MCF 10A (cell line): Measurements from ENCODE around the gene EVL. TPM values are rescaled to one million over a fixed set of nuclear protein-coding genes. Genes with fewer than 3 reads are reported as not detected.

ENCODE experiments used
- BruUV-seq: library from RNA; stranded (reverse); fragments of 400-500 nt; replicated peaks from 2 replicates; lab custom pipeline; 2021; lab: Mats Ljungman, UMichigan
- CTCF ChIA-PET: fragments of 300-600 bp; sonication (Branson Sonifier 250); formaldehyde crosslinking; extraction: SDS; loops from one replicate; lab custom pipeline; 2021; ENCODE audit warnings: antibody characterized with exemption, inconsistent platforms; lab: Yijun Ruan, JAX
- POLR2A ChIA-PET: fragments of 300-600, 350-650 bp; sonication (Branson Sonifier 250); formaldehyde crosslinking; extraction: SDS; loops from one replicate; lab custom pipeline; 2020; ENCODE audit warnings: antibody characterized with exemption, inconsistent platforms; lab: Yijun Ruan, JAX
- DNase-seq: peaks from one replicate; pipeline ENCODE4 v3.0.0-alpha.2; 2018; ENCODE audit not compliant: unreplicated experiment
- H3K27ac Mint-ChIP-seq: one replicate; pipeline ENCODE4 v1.8.0; 2022; ENCODE audit warnings: mild to moderate bottlenecking, low read depth, mixed read lengths; ENCODE audit not compliant: unreplicated experiment
- H3K27me3 Mint-ChIP-seq: one replicate; pipeline ENCODE4 v1.8.0; 2022; ENCODE audit warnings: mixed read lengths; ENCODE audit not compliant: insufficient read depth, unreplicated experiment
- H3K36me3 Mint-ChIP-seq: one replicate; pipeline ENCODE4 v1.8.0; 2022; ENCODE audit warnings: mild to moderate bottlenecking, moderate library complexity, mixed read lengths; ENCODE audit not compliant: insufficient read depth, unreplicated experiment
- H3K4me1 Mint-ChIP-seq: one replicate; pipeline ENCODE4 v1.8.0; 2022; ENCODE audit warnings: mixed read lengths; ENCODE audit not compliant: insufficient read depth, unreplicated experiment
- H3K4me3 Mint-ChIP-seq: one replicate; pipeline ENCODE4 v1.8.0; 2022; ENCODE audit warnings: mild to moderate bottlenecking, moderate library complexity, mixed read lengths; ENCODE audit not compliant: unreplicated experiment
- H3K9me3 Mint-ChIP-seq: one replicate; pipeline ENCODE4 v1.8.0; 2022; ENCODE audit warnings: mixed read lengths; ENCODE audit not compliant: unreplicated experiment
- CTCF ChIP-seq: fragments of 200-600 bp; IDR thresholded peaks from one replicate; pipeline ENCODE4 v1.8.0; 2022; ENCODE audit warnings: antibody characterized with exemption, mild to moderate bottlenecking; ENCODE audit not compliant: unreplicated experiment
- intact Hi-C: fragments of 100-400 bp; cut with micrococcal nuclease; formaldehyde crosslinking; loops from 2 replicates; pipeline ENCODE4 v1.14.1; 2022
- microRNA-seq: library from miRNA; unstranded; fragments of <30 nt; microRNA quantifications from one replicate; pipeline ENCODE4 v1.2.0, GENCODE V29; 2022
- total RNA-seq: library from RNA; stranded (reverse); gene quantifications from 2 replicates; pipeline ENCODE4 v1.2.3, GENCODE V29; 2022

The EVL gene
- total RNA-seq, 1 experiment from 2014 or later, result 55.4 TPM

GRCh38 chr14:100192250-100192671 is 127.0 kb downstream of the EVL start:
- Mint-ChIP-seq H3K36me3 (no peaks in the 10 kb centered on the region), H3K9me3 (no peaks in the 10 kb centered on the region), H3K27me3 (no peaks in the 10 kb centered on the region), H3K4me3 (peak overlapping the region; percentile 70), H3K4me1 (peaks cover 11% of the 10 kb centered on the region), H3K27ac (peak overlapping the region; percentile 89)
- ChIA-PET POLR2A (interaction anchor here (1.0 to 2.9 kb wide), 13 partner anchors 12 to 221 kb away, joined by 3 to 31 read pairs (median 5); no protein-coding TSS in a partner anchor), CTCF (interaction anchor here (0.6 to 4.6 kb wide), 33 partner anchors 12 to 284 kb away, joined by 3 to 68 read pairs (median 6); no protein-coding TSS in a partner anchor)
- intact Hi-C loops, result loop anchor here (1.0 to 2.0 kb wide), 4 partner anchors 45 to 120 kb away; no protein-coding TSS in a partner anchor
- no peak for DNase-seq
- no peak for TF ChIP-seq CTCF
- BruUV-seq, result TSS peak; percentile 83

GRCh38 chr14:100192672-100193416 is 127.6 kb downstream of the EVL start:
- H3K4me3 Mint-ChIP-seq, result peak overlapping the region; percentile 70
- no peaks in the 10 kb centered on the region for H3K27me3 Mint-ChIP-seq
- BruUV-seq, result no TSS peak
- TF ChIP-seq CTCF, result peak; percentile 71
- peaks cover 11% of the 10 kb centered on the region for H3K4me1 Mint-ChIP-seq
- intact Hi-C loops, result loop anchor here (1.0 to 2.0 kb wide), 5 partner anchors 44 to 211 kb away; no protein-coding TSS in a partner anchor
- POLR2A ChIA-PET, result interaction anchor here (0.6 to 2.9 kb wide), 19 partner anchors 8 to 631 kb away, joined by 3 to 31 read pairs (median 4); no protein-coding TSS in a partner anchor
- peak overlapping the region; percentile 89 for H3K27ac Mint-ChIP-seq
- no peaks in the 10 kb centered on the region for H3K9me3 Mint-ChIP-seq
- no peaks in the 10 kb centered on the region for H3K36me3 Mint-ChIP-seq
- CTCF ChIA-PET, result interaction anchor here (0.6 to 4.6 kb wide), 50 partner anchors 11 to 1904 kb away, joined by 3 to 68 read pairs (median 5); no protein-coding TSS in a partner anchor
- peak; percentile 99 for DNase-seq

Small RNA genes lying within 50 kb of the gene (microRNA-seq; reads per million reads assigned to microRNA genes)
- gene MIR151B (11.9 reads per million, percentile 53 among the genes with 10 or more reads in this experiment), gene MIR342 (3,260 reads per million, percentile 92 among the genes with 10 or more reads in this experiment)

Other genes starting within 250 kb of the EVL start
- 0.07 and 0.39 TPM in 2 replicates for gene DEGS2, start 94.2 kb downstream of the EVL start, total RNA-seq
- 66.7 and 73.3 TPM in 2 replicates for gene YY1, start 173.7 kb downstream of the EVL start, total RNA-seq
- 33.9 and 49.2 TPM in 2 replicates for gene SLC25A29, start 241.0 kb downstream of the EVL start, total RNA-seq